Activated T-cell treated with anti-CD3 and anti-CD28 coated beads, Interleukin-2, amount 50 U/mL, for 24 hours (primary cell): ENCODE measurements around the gene MIS18A.
"Not testable (repeated sequence)": the region's sequence is repeated elsewhere in the genome, so short reads cannot be mapped to it uniquely, and the experiment has no call there.

Source experiments
- DNase-seq: peaks from one replicate; pipeline ENCODE4 v3.0.0-alpha.2; 2020
- H3K27ac Mint-ChIP-seq: 2 replicates; pipeline ENCODE4 v1.8.0; 2020; ENCODE audit warnings: mild to moderate bottlenecking, mixed read lengths
- H3K27me3 Mint-ChIP-seq: 2 replicates; pipeline ENCODE4 v1.8.0; 2020; ENCODE audit warnings: mixed read lengths
- H3K36me3 Mint-ChIP-seq: 2 replicates; pipeline ENCODE4 v1.8.0; 2020; ENCODE audit warnings: low read depth, mixed read lengths
- H3K4me1 Mint-ChIP-seq: 2 replicates; pipeline ENCODE4 v1.8.0; 2020; ENCODE audit warnings: low read depth, mixed read lengths
- H3K4me3 Mint-ChIP-seq: 2 replicates; pipeline ENCODE4 v1.8.0; 2020; ENCODE audit warnings: mild to moderate bottlenecking, moderate library complexity, mixed read lengths
- H3K9me3 Mint-ChIP-seq: 2 replicates; pipeline ENCODE4 v1.8.0; 2020; ENCODE audit warnings: mixed read lengths

Gene MIS18A

DNA sequence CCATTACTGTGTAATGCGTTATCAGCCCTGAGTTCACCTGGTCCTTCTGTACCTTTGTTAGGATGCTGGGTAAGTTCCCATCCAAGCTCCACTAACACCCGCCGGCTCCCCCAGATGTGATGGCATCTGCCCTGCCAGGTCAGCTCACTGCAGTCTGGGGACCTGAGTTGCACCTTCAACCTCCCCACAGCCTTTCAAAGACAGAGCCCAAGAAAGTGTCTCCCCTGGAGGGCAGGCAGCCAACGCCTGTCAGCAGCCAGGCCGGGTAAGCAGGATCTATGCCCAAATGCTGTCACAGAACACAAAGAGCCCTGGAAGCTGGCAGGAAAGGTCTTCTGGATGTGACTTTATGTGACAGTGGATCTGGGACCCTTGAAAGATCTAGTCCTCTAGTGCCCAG is 33.5 kb upstream of the MIS18A start:
- DNase-seq, result no peak
- Mint-ChIP-seq H3K4me3 (no peak overlapping the region), H3K9me3 (no peaks in the 10 kb centered on the region), H3K36me3 (peaks cover 90% of the 10 kb centered on the region), H3K27ac (no peak overlapping the region), H3K27me3 (no peaks in the 10 kb centered on the region), H3K4me1 (peaks cover 18% of the 10 kb centered on the region)

DNA sequence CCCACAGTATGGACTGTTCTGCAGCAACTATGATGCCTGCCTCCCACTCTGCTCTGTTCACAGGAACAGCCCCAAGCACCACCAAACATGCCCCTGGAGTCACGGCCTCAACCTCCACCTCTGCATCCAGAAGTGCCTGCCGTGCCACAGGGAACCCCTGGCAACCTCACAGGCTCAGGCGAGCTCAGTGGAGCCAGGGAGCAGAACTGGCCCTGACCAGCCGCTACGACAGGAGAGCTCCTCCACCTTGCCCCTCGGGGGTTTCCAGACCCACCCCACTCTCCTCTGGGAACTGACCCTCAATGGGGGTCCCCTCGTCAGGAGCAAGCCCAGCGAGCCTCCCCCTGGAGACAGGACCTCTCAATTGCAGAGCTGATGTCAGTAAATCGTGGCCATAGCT is 32.8 kb upstream of the MIS18A start:
- DNase-seq, result no peak
- peaks cover 18% of the 10 kb centered on the region for H3K4me1 Mint-ChIP-seq
- peaks cover 89% of the 10 kb centered on the region for H3K36me3 Mint-ChIP-seq
- no peaks in the 10 kb centered on the region for H3K9me3 Mint-ChIP-seq
- H3K4me3 Mint-ChIP-seq, result no peak overlapping the region
- no peaks in the 10 kb centered on the region for H3K27me3 Mint-ChIP-seq
- H3K27ac Mint-ChIP-seq, result peak overlapping the region; percentile 44

DNA sequence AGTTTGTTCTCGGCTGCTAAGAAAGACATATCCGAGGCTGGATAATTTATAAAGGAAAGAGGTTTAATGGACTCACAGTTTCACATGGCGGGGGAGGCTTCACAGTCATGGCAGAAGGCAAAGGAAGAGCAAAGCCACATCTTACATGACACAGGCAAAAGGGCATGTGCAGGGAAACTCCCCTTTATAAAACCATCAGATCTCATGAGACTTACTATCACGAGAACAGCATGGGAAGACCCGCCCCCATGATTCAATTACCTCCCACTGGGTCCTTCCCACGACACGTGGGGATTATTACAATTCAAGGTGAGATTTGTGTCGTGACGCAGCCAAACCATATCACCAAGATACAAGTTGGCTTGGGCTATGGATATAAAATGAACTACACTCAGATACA is 32.1 kb upstream of the MIS18A start:
- not testable (repeated sequence) for DNase-seq, H3K4me3 Mint-ChIP-seq, H3K9me3 Mint-ChIP-seq, H3K27me3 Mint-ChIP-seq
- Mint-ChIP-seq H3K27ac (peak overlapping the region; percentile 51), H3K4me1 (peaks cover 18% of the 10 kb centered on the region), H3K36me3 (peaks cover 89% of the 10 kb centered on the region)

DNA sequence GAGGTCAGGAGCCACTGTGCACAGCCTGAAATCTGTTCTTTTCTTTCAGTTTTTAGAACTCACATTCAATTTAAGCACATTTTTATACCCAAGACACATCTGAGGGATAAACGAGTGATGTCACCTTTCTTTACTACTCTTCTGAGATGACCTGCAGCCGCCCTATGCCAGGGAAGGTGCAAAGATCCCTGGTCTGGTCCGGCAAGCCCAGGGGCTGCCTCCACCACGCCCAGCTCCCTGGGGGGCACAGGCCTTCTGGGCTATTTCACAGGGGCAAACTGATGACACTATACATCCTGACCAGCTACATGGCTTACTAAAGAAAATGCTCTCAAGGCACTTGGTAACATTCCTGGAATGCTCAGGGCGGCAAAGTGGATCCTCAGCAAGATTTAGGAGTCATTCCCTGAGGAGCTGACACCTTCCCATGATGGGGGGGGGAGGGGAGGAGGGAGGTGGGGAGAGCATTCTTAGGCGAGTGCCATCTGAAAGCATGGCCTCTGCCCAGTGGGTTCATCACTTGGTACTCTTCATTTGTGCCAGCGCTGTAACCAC is 31.1 kb upstream of the MIS18A start:
- no peaks in the 10 kb centered on the region for H3K9me3 Mint-ChIP-seq
- no peak overlapping the region for H3K4me3 Mint-ChIP-seq
- H3K4me1 Mint-ChIP-seq, result peaks cover 18% of the 10 kb centered on the region
- peaks cover 92% of the 10 kb centered on the region for H3K36me3 Mint-ChIP-seq
- H3K27me3 Mint-ChIP-seq, result no peaks in the 10 kb centered on the region
- no peak for DNase-seq
- H3K27ac Mint-ChIP-seq, result no peak overlapping the region

DNA sequence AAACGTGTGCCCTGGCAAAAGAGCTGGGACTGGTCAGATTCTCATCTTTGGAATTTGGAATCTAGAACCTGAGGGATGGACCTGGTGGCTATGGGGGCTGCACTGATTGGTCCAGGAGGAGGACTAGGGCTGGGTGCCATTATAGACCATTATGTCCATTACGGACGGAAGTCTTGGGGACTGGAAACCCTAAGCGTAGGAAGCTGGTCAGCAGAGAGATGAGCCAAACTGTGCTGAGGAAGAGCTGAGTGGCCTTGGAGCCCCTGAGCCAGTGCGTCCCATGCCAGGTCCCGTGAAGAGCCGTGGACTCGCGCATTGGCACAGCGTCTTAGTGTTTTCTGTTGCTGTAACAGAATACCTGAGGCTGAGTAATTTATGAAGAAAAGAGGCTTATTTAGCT is 29.8 kb upstream of the MIS18A start:
- peaks cover 89% of the 10 kb centered on the region for H3K36me3 Mint-ChIP-seq
- H3K27ac Mint-ChIP-seq, result no peak overlapping the region
- DNase-seq, result no peak
- H3K4me1 Mint-ChIP-seq, result peaks cover 18% of the 10 kb centered on the region
- H3K9me3 Mint-ChIP-seq, result no peaks in the 10 kb centered on the region
- no peak overlapping the region for H3K4me3 Mint-ChIP-seq
- no peaks in the 10 kb centered on the region for H3K27me3 Mint-ChIP-seq

DNA sequence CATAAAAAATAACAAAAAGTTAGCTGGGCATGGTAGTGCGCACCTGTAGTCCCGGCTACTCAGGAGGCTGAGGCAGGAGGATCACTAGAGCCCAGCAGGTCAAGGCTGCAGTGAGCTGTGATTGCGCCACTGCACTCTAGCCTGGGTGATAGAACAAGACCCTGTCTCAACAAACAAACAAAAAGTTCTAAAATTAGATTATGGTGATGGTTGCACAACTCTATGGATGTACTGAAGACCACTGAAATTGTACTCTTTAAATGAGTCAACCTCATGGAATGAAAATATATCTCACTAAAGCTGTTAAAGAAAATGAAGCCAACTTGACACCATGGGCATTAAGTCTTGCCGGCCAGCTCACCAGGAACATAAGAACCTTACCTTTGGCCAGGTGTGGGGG is 28.9 kb upstream of the MIS18A start:
- no peak overlapping the region for H3K27ac Mint-ChIP-seq
- H3K36me3 Mint-ChIP-seq, result peaks cover 85% of the 10 kb centered on the region
- DNase-seq, result no peak
- H3K4me1 Mint-ChIP-seq, result peaks cover 18% of the 10 kb centered on the region
- no peaks in the 10 kb centered on the region for H3K27me3 Mint-ChIP-seq
- no peaks in the 10 kb centered on the region for H3K9me3 Mint-ChIP-seq
- no peak overlapping the region for H3K4me3 Mint-ChIP-seq

DNA sequence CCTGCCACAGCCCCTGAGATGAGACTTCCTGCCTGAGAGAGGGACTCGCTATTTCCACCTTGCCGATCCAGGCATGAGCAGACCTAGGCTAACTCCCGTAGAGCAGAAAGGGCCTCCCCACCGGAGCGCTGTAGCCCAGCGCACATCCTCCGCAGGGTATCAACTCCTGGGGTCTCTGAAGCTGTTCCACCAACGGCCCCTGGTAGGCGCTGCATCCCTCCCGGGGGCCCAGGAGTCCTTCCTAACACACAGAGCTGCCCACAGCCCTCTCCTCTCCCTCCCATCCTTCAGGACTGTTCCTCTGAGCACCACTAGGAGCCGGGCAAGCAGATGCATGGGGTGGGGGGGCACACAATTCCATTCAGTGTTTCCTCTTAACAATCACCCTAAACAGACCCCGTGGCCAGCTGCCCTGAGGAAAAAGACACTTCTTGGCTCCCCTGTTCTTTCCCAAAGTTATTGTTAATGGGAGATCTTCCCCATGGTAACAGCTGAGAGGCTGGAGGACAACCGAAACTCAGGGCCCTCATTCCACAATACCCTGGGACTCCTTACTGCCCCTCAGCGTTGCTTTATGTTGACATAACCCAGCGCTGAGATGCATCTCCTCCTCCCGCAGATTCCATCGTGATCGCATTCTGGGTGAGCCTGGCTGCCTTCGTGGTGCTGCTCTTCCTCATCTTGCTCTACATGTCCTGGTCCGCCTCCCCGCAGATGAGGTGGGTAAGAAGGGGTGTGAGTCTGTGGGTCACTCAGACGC is 27.4 kb upstream of the MIS18A start:
- Mint-ChIP-seq H3K27me3 (no peaks in the 10 kb centered on the region), H3K4me3 (no peak overlapping the region), H3K27ac (no peak overlapping the region), H3K9me3 (no peaks in the 10 kb centered on the region), H3K36me3 (peaks cover 85% of the 10 kb centered on the region), H3K4me1 (peaks cover 5% of the 10 kb centered on the region)
- no peak for DNase-seq

DNA sequence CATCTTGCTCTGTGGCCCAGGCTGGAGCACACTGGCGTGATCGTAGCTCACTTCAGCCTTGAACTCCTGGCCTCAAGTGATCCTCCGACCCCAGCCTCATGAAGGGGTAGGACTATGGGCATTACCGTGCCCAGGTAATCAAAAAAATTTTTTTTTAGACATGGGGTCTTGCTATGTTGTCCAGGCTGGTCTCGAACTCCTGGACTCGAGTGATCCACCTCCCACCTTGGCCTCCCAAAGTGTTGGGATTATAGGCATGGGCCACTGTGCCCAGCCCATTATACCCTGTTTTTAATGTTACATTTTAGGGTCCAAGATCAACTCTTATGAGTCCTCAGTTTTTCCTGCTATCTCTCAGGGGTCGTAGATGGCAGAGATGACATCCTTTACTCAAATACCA is 26.1 kb upstream of the MIS18A start:
- H3K36me3 Mint-ChIP-seq, result peaks cover 83% of the 10 kb centered on the region
- H3K27ac Mint-ChIP-seq, result no peak overlapping the region
- H3K4me3 Mint-ChIP-seq, result no peak overlapping the region
- DNase-seq, result no peak
- H3K27me3 Mint-ChIP-seq, result no peaks in the 10 kb centered on the region
- no peaks in the 10 kb centered on the region for H3K4me1 Mint-ChIP-seq
- no peaks in the 10 kb centered on the region for H3K9me3 Mint-ChIP-seq

DNA sequence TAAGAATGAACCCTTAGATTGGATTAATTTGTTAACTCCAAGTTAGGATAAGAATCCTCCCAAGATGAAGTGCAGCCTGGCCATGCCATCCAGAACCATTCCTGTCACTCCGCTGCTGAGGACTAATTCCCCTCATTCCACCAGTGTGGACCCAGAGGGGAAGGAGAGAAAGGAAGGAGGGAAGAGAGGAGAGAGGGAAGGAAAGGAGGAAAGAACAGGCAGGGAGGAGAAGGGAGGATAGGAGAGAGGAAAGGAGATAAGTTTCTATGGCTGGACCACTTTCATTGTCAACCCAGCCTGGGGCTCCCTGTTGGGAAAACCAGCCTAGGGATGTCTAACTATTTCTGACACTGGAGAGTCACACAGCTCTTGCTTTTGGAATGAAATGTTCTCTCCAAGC is 24.5 kb upstream of the MIS18A start:
- no peak overlapping the region for H3K27ac Mint-ChIP-seq
- no peaks in the 10 kb centered on the region for H3K4me1 Mint-ChIP-seq
- H3K36me3 Mint-ChIP-seq, result peaks cover 82% of the 10 kb centered on the region
- no peak overlapping the region for H3K4me3 Mint-ChIP-seq
- DNase-seq, result no peak
- H3K27me3 Mint-ChIP-seq, result no peaks in the 10 kb centered on the region
- H3K9me3 Mint-ChIP-seq, result no peaks in the 10 kb centered on the region

DNA sequence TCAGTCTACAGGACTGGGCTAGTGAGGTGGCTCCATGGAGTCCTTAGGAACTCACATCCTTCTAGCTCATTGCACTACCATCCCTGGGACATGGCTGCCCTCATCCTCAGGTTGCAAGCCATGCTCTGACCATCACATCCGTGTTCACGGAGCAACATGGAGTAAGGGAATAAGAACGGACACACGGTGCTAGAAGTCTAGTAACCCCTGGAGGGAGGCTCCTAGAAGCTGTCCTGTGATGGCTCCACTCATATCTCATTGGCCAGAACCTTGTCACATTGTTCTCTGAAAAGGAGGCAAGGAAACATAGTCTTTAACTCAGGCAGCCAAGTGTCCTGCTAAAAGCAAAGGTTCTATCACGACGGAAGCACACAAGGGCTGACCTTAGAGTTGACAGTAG is 23.7 kb upstream of the MIS18A start:
- no peak for DNase-seq
- no peaks in the 10 kb centered on the region for H3K27me3 Mint-ChIP-seq
- no peaks in the 10 kb centered on the region for H3K9me3 Mint-ChIP-seq
- peaks cover 80% of the 10 kb centered on the region for H3K36me3 Mint-ChIP-seq
- H3K4me3 Mint-ChIP-seq, result no peak overlapping the region
- H3K4me1 Mint-ChIP-seq, result no peaks in the 10 kb centered on the region
- no peak overlapping the region for H3K27ac Mint-ChIP-seq

DNA sequence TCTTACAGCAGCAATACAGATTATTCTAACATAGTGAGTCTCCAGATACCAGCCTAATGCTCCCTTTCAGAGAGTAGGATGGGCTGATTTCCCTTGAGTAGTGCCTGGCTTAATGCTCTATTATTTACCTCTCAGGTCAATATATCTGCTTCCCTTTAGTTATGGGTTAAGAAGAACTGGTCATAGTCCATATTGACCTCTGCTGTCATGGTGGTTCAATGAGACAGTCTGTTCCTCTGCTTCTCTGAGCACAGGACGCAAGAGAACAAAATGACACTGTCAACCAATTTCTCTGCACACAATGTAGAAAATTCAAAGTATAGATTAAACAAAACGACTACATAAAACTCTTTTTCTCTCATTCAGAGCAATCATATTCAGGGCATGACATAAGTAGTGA is 22.7 kb upstream of the MIS18A start:
- Mint-ChIP-seq H3K27ac (no peak overlapping the region), H3K4me1 (no peaks in the 10 kb centered on the region), H3K4me3 (no peak overlapping the region), H3K27me3 (no peaks in the 10 kb centered on the region), H3K36me3 (peaks cover 77% of the 10 kb centered on the region), H3K9me3 (no peaks in the 10 kb centered on the region)
- no peak for DNase-seq

DNA sequence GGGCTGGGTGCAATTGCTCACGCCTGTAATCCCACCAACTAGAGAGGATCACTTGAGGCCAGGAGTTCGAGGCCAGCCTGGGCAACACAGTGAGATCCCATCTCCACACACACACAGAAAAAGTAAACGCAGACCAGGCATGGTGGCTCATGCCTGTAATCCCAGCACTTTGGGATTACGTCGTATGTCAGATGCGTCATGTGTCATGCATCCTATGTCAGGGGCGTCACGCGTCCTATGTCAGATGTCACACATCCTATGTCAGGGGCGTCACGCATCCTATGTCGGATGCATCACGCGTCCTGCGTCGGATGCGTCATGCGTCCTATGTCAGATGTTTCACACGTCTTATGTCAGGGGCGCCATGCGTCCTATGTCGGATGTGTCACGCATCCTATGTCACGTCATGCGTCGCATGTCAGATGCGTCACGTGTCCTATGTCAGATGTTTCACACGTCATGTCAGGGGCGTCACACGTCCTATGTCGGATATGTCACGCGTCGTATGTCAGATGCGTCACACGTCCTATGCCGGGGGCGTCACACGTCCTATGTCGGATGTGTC is 21.4 kb upstream of the MIS18A start:
- H3K4me3 Mint-ChIP-seq, result no peak overlapping the region
- H3K27ac Mint-ChIP-seq, result no peak overlapping the region
- no peaks in the 10 kb centered on the region for H3K4me1 Mint-ChIP-seq
- DNase-seq, result no peak
- H3K9me3 Mint-ChIP-seq, result no peaks in the 10 kb centered on the region
- no peaks in the 10 kb centered on the region for H3K27me3 Mint-ChIP-seq
- H3K36me3 Mint-ChIP-seq, result peaks cover 67% of the 10 kb centered on the region

DNA sequence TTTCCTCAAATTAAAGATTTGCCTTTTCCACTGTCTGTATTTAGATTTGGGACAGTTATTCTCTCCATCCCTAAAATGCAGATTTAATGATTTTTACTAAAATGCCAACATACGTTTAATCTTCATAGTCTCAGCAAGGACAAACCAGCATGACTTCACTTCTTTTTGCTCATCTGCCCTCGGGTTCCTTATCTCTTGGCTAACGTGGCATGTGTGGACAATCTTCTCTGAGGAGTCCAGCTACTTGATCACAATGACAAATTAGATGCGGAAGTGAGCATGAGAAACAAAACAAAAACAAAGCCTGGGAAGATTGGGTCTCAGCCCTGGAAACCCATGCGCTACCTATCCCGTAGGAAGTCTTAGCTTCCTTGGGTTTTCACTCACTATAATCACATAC is 20.8 kb upstream of the MIS18A start:
- no peak for DNase-seq
- H3K27me3 Mint-ChIP-seq, result no peaks in the 10 kb centered on the region
- H3K4me3 Mint-ChIP-seq, result no peak overlapping the region
- H3K36me3 Mint-ChIP-seq, result peaks cover 64% of the 10 kb centered on the region
- H3K4me1 Mint-ChIP-seq, result no peaks in the 10 kb centered on the region
- H3K9me3 Mint-ChIP-seq, result no peaks in the 10 kb centered on the region
- H3K27ac Mint-ChIP-seq, result no peak overlapping the region

DNA sequence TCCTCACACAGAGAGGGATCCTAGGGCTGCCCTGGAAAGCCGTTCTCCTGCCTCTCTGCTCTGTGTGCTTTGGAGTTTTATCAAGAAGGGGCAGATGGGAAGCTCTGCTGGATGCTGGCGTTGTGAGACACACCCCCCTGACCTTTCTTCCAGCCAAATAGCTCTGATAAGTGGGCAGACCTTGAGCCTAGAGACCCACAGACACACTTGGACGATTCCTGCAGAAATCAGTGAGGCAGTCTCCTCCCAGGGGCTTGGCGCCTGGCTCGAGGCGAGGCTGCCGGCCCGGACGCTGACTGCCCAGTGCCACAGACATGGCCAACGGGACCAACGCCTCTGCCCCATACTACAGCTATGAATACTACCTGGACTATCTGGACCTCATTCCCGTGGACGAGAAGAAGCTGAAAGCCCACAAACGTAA is 19.8 kb upstream of the MIS18A start, which contains the start of gene MRAP:
Gene MRAP, plus strand, starts transcription at position 198 of the 424 bp plus-strand sequence. Its CDS starts 117 bp downstream, at position 315.
- Mint-ChIP-seq H3K4me3 (no peak within 1 kb of the TSS), H3K27me3 (no peaks in the 10 kb centered on the region), H3K36me3 (peaks cover 56% of the 10 kb centered on the region), H3K27ac (no peak within 1 kb of the TSS), H3K4me1 (no peaks in the 10 kb centered on the region), H3K9me3 (no peaks in the 10 kb centered on the region)
- no peak for DNase-seq

DNA sequence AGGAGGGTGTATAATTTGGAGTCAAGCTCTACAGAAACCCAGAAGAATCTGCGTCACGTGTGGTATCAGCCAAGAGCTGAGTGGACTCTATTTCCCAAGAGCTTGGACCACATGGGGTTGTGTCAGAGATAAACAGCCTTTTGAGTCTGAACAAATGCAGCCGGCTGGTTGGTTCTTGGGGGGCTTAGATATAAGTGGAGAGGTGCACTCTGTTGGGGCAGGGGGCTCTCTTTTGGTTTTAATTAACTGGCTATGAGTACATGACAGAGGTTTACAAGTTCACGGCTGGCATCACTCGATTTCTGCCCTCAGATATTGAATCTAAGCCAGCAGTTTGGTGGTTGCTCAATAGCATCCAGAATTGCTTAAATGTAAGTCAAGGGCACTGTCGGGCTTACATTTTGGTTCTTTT is 19.3 kb upstream of the MIS18A start:
- Mint-ChIP-seq H3K4me1 (no peaks in the 10 kb centered on the region), H3K27me3 (no peaks in the 10 kb centered on the region), H3K36me3 (peaks cover 53% of the 10 kb centered on the region), H3K4me3 (no peak overlapping the region), H3K27ac (no peak overlapping the region), H3K9me3 (no peaks in the 10 kb centered on the region)
- DNase-seq, result no peak
